ENCODE data around the gene RFX1.

The RFX1 gene

GRCh38 chr19:13989487-13989886, 16.6 kb downstream of the RFX1 start:
- no peak for ATAC-seq
- no peak for TF ChIP-seq ZNF70 (CRISPR knock-in tag; IDR thresholded peaks at IDR 0.05)
- no peak for TF ChIP-seq ZNF8 (CRISPR knock-in tag; IDR thresholded peaks at IDR 0.05)
- no peak for TF ChIP-seq CREB5 (CRISPR knock-in tag; IDR thresholded peaks at IDR 0.05; ENCODE audit: low read depth)
- no peak for TF ChIP-seq TCF4 (CRISPR knock-in tag; IDR thresholded peaks at IDR 0.05; ENCODE audit: borderline replicate concordance)
- no peak for TF ChIP-seq SNAI2 (CRISPR knock-in tag; IDR thresholded peaks at IDR 0.05)
- no peak for TF ChIP-seq BACH2 (CRISPR knock-in tag; IDR thresholded peaks at IDR 0.05; ENCODE audit: borderline replicate concordance)
- no peak for TF ChIP-seq ZNF565 (CRISPR knock-in tag; conservative IDR thresholded peaks at IDR 0.05; ENCODE audit: low read depth)
- no peak for TF ChIP-seq ZFP30 (CRISPR knock-in tag; IDR thresholded peaks at IDR 0.05)

DNA sequence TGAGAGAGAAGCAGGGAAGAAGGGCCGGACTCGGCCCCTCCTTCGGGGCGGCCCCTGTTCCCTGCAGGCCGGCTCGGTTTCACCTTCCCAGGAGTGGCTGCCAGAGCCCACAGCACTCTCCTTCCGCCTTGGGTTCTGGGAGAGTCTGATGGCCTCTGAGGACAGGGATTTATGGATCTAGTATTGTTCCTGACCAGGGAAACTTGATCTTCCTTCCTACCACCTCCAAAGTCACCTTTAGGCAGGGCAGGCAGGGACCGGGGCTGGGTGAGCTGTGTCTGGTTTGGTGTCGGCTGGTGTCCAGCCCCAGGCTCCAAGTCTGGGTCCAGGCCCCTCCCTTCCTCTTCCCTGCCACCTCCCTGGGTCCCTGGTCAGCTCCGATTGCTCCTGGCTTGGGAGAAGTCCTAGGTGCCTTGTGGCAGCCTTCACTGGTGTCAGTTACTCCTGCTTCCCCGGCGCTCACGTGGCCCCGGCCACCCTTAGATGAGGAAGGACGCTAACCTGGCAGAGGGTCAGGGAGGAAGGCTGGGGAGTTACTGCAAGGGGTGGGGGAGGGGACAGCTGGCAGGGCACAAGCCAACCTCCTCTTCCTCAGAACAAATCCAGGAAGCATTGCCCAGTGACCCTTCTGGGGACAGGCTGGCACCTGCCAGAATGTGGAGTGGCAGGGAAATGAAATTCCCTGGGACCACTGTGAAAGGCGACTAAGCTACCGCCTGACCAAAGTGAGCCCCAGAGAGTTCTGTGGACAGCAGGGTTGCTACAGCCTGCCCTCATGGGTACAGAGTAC, 18.8 kb downstream of the RFX1 start:
- TF ChIP-seq ZC3H10 (CRISPR knock-in tag; IDR thresholded peaks at IDR 0.05) (no peak), ISL1 (CRISPR knock-in tag; IDR thresholded peaks at IDR 0.05) (no peak), ZFP30 (CRISPR knock-in tag; IDR thresholded peaks at IDR 0.05) (no peak), CREB5 (CRISPR knock-in tag; IDR thresholded peaks at IDR 0.05; ENCODE audit: low read depth) (no peak), ZFP3 (CRISPR knock-in tag; IDR thresholded peaks at IDR 0.05) (no peak), RARB (CRISPR knock-in tag; IDR thresholded peaks at IDR 0.05) (no peak), GLIS3 (CRISPR knock-in tag; IDR thresholded peaks at IDR 0.05) (no peak), BACH2 (CRISPR knock-in tag; IDR thresholded peaks at IDR 0.05; ENCODE audit: borderline replicate concordance) (no peak), PATZ1 (CRISPR knock-in tag; IDR thresholded peaks at IDR 0.05; ENCODE audit: borderline replicate concordance) (no peak), PPARA (CRISPR knock-in tag; IDR thresholded peaks at IDR 0.05; ENCODE audit: borderline replicate concordance) (no peak), CSDC2 (CRISPR knock-in tag; IDR thresholded peaks at IDR 0.05) (no peak), TOX (CRISPR knock-in tag; IDR thresholded peaks at IDR 0.05; ENCODE audit: borderline replicate concordance) (no peak), ESRRG (CRISPR knock-in tag; IDR thresholded peaks at IDR 0.05) (no peak), OSR1 (CRISPR knock-in tag; IDR thresholded peaks at IDR 0.05) (no peak), TCF4 (CRISPR knock-in tag; IDR thresholded peaks at IDR 0.05; ENCODE audit: borderline replicate concordance) (no peak), ARNTL (CRISPR knock-in tag; IDR thresholded peaks at IDR 0.05; ENCODE audit: borderline replicate concordance, low read depth) (no peak), ZNF70 (CRISPR knock-in tag; IDR thresholded peaks at IDR 0.05) (no peak), ZNF565 (CRISPR knock-in tag; conservative IDR thresholded peaks at IDR 0.05; ENCODE audit: low read depth) (no peak), POU6F1 (CRISPR knock-in tag; IDR thresholded peaks at IDR 0.05; ENCODE audit: borderline replicate concordance, low read depth) (no peak)
- TF ChIP-seq, protein P1, sequence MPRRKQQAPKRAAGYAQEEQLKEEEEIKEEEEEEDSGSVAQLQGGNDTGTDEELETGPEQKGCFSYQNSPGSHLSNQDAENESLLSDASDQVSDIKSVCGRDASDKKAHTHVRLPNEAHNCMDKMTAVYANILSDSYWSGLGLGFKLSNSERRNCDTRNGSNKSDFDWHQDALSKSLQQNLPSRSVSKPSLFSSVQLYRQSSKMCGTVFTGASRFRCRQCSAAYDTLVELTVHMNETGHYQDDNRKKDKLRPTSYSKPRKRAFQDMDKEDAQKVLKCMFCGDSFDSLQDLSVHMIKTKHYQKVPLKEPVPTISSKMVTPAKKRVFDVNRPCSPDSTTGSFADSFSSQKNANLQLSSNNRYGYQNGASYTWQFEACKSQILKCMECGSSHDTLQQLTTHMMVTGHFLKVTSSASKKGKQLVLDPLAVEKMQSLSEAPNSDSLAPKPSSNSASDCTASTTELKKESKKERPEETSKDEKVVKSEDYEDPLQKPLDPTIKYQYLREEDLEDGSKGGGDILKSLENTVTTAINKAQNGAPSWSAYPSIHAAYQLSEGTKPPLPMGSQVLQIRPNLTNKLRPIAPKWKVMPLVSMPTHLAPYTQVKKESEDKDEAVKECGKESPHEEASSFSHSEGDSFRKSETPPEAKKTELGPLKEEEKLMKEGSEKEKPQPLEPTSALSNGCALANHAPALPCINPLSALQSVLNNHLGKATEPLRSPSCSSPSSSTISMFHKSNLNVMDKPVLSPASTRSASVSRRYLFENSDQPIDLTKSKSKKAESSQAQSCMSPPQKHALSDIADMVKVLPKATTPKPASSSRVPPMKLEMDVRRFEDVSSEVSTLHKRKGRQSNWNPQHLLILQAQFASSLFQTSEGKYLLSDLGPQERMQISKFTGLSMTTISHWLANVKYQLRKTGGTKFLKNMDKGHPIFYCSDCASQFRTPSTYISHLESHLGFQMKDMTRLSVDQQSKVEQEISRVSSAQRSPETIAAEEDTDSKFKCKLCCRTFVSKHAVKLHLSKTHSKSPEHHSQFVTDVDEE (CRISPR knock-in tag; IDR thresholded peaks at IDR 0.05), result no peak
- no peak for ATAC-seq

All from SK-N-SH treated with all-trans-retinoic acid at 6 μM for 48 hours (cell line).